Endothelial cell of hepatic sinusoid (primary cell): Measurements from ENCODE around the gene PIK3R6.
"Not testable (repeated sequence)": the region's sequence is repeated elsewhere in the genome, so short reads cannot be mapped to it uniquely, and the experiment has no call there.

Source experiments
- in situ Hi-C: cut with HindIII; loops from 2 replicates; pipeline ENCODE4 v1.10.0; 2017; ENCODE audit warnings: low sequenced_read_pairs

PIK3R6 gene

GRCh38 chr17:8894202-8894671 lies 26.8 kb upstream of the PIK3R6 start:
- in situ Hi-C loops = no loop called here

- in situ Hi-C loops = no loop called here
Measured at GRCh38 chr17:8893621-8894201, 26.2 kb upstream of the PIK3R6 start.

- in situ Hi-C loops = no loop called here
Measured at GRCh38 chr17:8893059-8893458, 25.6 kb upstream of the PIK3R6 start.

GRCh38 chr17:8892338-8892690 lies 24.8 kb upstream of the PIK3R6 start:
- in situ Hi-C loops = no loop called here

- in situ Hi-C loops = no loop called here
Measured at GRCh38 chr17:8890671-8891070, 23.2 kb upstream of the PIK3R6 start.

GRCh38 chr17:8889458-8890210 lies 22.2 kb upstream of the PIK3R6 start:
- in situ Hi-C loops = no loop called here

- in situ Hi-C loops = no loop called here
Measured at GRCh38 chr17:8888704-8889302, 21.3 kb upstream of the PIK3R6 start.

- in situ Hi-C loops = no loop called here
Measured at GRCh38 chr17:8887834-8888703, 20.6 kb upstream of the PIK3R6 start.

GRCh38 chr17:8887301-8887700 lies 19.8 kb upstream of the PIK3R6 start:
- in situ Hi-C loops = no loop called here

GRCh38 chr17:8885967-8886684 lies 18.7 kb upstream of the PIK3R6 start:
- in situ Hi-C loops = no loop called here

GRCh38 chr17:8885163-8885966 lies 17.9 kb upstream of the PIK3R6 start:
- in situ Hi-C loops = not testable (repeated sequence)

- in situ Hi-C loops = no loop called here
Measured at GRCh38 chr17:8884336-8884990, 17.0 kb upstream of the PIK3R6 start.

GRCh38 chr17:8883353-8883752 lies 15.9 kb upstream of the PIK3R6 start:
- in situ Hi-C loops = no loop called here

- in situ Hi-C loops = no loop called here
Measured at GRCh38 chr17:8881606-8882005, 14.1 kb upstream of the PIK3R6 start.

- in situ Hi-C loops = no loop called here
Measured at GRCh38 chr17:8880466-8880865, 13.0 kb upstream of the PIK3R6 start.

- in situ Hi-C loops = no loop called here
Measured at GRCh38 chr17:8879410-8879809, 11.9 kb upstream of the PIK3R6 start.

- in situ Hi-C loops = no loop called here
Measured at GRCh38 chr17:8877984-8878383, 10.5 kb upstream of the PIK3R6 start.

- in situ Hi-C loops = no loop called here
Measured at GRCh38 chr17:8875957-8876356, 8.5 kb upstream of the PIK3R6 start.

- in situ Hi-C loops = no loop called here
Measured at GRCh38 chr17:8875436-8875835, 8.0 kb upstream of the PIK3R6 start.
